Psoas muscle (tissue), 8 donors: ENCODE measurements around the gene TLR2. TPM values are rescaled to one million over a fixed set of nuclear protein-coding genes. Genes with fewer than 3 reads are reported as not detected.

Experiments used
- ATAC-seq, 4 donors: fragments of 200-7000 bp; cut with Tn5 transposase; one replicate each; pipeline ENCODE4 v1.9.1; 2020; ENCODE audit warnings: moderate library complexity in 3 of 4, mild to moderate bottlenecking in 2 of 4
- DNase-seq, 2 donors: peaks; one replicate each; pipeline ENCODE4 v3.0.0-alpha.2; 2020
- H3K27ac ChIP-seq: fragments of 200-600 bp; one replicate; pipeline ENCODE4 v1.8.0; 2022
- H3K27me3 ChIP-seq, 3 donors: fragments of 200-600 bp in 1 of 3; one replicate each; pipeline versions ENCODE4 v1.6.1 to v1.8.0; 2013 to 2022; ENCODE audit warnings: low read length in 2 of 3, mild to moderate bottlenecking in 2 of 3, moderate library complexity in 1 of 3; ENCODE audit not compliant: insufficient read depth in 3 of 3
- H3K36me3 ChIP-seq, 2 donors: fragments of 200-600 bp in 1 of 2; one replicate each; pipeline versions ENCODE4 v1.6.1 to v1.8.0; 2013 to 2022; ENCODE audit warnings: low read depth in 1 of 2, mild to moderate bottlenecking in 1 of 2, moderate library complexity in 1 of 2; ENCODE audit not compliant: insufficient read depth in 1 of 2
- H3K4me1 ChIP-seq: fragments of 200-600 bp; one replicate; pipeline ENCODE4 v1.8.0; 2022
- H3K4me3 ChIP-seq: fragments of 200-600 bp; one replicate; pipeline ENCODE4 v1.8.0; 2022; ENCODE audit warnings: mild to moderate bottlenecking
- H3K9me3 ChIP-seq: fragments of 200-600 bp; one replicate; pipeline ENCODE4 v1.8.0; 2022
- WGBS, 3 donors: extraction: QIAGEN DNeasy Blood & Tissue Kit; methylation state at CpG; one replicate each; pipeline versions ENCODE4 v1.1.6 to v1.1.7; 2013; 5-methylcytosine and 5-hydroxymethylcytosine counted together
- intact Hi-C, 2 donors: fragments of 100-400 bp; cut with DNase I; formaldehyde crosslinking; loops; one replicate each; pipeline versions ENCODE4 v1.11.0 to v1.14.2; 2022
- polyA plus RNA-seq, 3 donors: library from polyadenylated mRNA; stranded (reverse); fragments of 200-250 nt; gene quantifications; one replicate each; pipeline ENCODE4 v1.2.3, GENCODE V29; 2013
- total RNA-seq, 4 donors: library from RNA; stranded (reverse); fragmentation: NEBNext Ultra II Directional in 2 of 4; extraction: Animal tissue kit (Norgen Biotek cat#: 25700) in 2 of 4; gene quantifications; one replicate each; pipeline versions ENCODE4 v1.2.1 to v1.2.4, GENCODE V29; 2021 to 2023
- TF ChIP-seq, protein P1 (sequence below): fragments of 200-600 bp; IDR thresholded peaks from one replicate; pipeline ENCODE4 v1.8.0; 2022; ENCODE audit warnings: antibody characterized with exemption
- donor health status: healthy with polysubstance abuse.
- donor health status: DM: no; HTN: no; CAD: no; lungs with moderate emphysema.
- donor health status: Bipolar disorder and iron deficiency.
- donor health status: healthy.
- donor health status: DM: yes; HTN: yes; CAD: no.
- donor health status: DM: no; HTN: no; CAD: no.
- donor health status: DM: no; HTN: no; CAD: no.
- donor health status: DM: yes; HTN: yes; CAD: no.

Gene TLR2
- total and polyA plus RNA-seq, 7 donors = 0.42 to 3.7 (median 1.8) TPM

DNA sequence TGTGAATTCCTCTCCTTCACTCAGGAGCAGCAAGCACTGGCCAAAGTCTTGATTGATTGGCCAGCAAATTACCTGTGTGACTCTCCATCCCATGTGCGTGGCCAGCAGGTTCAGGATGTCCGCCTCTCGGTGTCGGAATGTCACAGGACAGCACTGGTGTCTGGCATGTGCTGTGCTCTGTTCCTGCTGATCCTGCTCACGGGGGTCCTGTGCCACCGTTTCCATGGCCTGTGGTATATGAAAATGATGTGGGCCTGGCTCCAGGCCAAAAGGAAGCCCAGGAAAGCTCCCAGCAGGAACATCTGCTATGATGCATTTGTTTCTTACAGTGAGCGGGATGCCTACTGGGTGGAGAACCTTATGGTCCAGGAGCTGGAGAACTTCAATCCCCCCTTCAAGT, 20.4 kb downstream of the TLR2 start:
- Histone ChIP-seq H3K9me3 (no peaks in the 10 kb centered on the region), H3K36me3 (no peaks in the 10 kb centered on the region), H3K27ac (no peak overlapping the region), H3K4me1 (no peaks in the 10 kb centered on the region), H3K4me3 (no peak overlapping the region), H3K27me3 (peaks cover 0 to 4% (median 0%) of the 10 kb centered on the region in 3 donors)
- no peak for ATAC-seq
- no peak for DNase-seq
- TF ChIP-seq, protein P1, sequence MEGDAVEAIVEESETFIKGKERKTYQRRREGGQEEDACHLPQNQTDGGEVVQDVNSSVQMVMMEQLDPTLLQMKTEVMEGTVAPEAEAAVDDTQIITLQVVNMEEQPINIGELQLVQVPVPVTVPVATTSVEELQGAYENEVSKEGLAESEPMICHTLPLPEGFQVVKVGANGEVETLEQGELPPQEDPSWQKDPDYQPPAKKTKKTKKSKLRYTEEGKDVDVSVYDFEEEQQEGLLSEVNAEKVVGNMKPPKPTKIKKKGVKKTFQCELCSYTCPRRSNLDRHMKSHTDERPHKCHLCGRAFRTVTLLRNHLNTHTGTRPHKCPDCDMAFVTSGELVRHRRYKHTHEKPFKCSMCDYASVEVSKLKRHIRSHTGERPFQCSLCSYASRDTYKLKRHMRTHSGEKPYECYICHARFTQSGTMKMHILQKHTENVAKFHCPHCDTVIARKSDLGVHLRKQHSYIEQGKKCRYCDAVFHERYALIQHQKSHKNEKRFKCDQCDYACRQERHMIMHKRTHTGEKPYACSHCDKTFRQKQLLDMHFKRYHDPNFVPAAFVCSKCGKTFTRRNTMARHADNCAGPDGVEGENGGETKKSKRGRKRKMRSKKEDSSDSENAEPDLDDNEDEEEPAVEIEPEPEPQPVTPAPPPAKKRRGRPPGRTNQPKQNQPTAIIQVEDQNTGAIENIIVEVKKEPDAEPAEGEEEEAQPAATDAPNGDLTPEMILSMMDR = no peak
- intact Hi-C loops = no loop called here
- 82 to 84% (median 84%) methylated on average over 7 of the region's 7 CpGs for WGBS, 3 donors

DNA sequence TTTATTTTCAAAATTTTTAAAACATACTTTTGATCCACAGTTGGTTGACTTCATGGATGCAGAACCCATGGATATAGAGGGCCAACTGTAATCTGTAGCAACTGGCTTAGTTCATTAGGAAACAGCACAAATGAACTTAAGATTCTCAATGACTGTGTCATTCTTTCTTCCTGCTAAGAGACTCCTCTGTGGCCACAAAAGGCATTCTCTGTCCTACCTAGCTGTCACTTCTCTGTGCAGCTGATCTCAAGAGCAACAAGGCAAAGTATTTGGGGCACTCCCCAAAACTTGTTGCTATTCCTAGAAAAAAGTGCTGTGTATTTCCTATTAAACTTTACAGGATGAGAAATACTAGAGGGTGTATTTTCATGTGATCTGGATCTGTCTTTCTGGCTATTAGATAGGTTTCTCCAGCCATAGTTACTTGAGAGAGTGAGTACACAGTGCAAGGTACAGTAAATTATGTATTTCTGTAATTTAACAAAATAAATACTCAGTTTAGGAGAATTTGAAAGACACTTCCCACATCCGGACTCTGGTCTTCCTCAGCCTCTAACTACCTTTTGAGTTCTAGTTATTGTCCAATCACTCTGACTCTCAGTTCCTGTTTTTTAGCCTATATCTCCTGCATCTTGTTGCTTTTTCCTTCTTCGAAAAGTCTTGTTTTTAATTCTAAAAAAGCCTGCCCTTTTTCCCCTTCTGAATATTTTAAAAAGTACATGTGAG, 21.8 kb downstream of the TLR2 start:
- no peaks in the 10 kb centered on the region for H3K27me3 ChIP-seq
- WGBS, 3 donors = 85 to 88% (median 88%) methylated on average over 2 of the region's 2 CpGs
- intact Hi-C loops = no loop called here
- DNase-seq (no peak), ATAC-seq (no peak)
- H3K9me3 ChIP-seq = no peaks in the 10 kb centered on the region
- TF ChIP-seq, protein P1 = no peak
- no peaks in the 10 kb centered on the region for H3K36me3 ChIP-seq
- no peak overlapping the region for H3K27ac ChIP-seq
- no peaks in the 10 kb centered on the region for H3K4me1 ChIP-seq
- no peak overlapping the region for H3K4me3 ChIP-seq

DNA sequence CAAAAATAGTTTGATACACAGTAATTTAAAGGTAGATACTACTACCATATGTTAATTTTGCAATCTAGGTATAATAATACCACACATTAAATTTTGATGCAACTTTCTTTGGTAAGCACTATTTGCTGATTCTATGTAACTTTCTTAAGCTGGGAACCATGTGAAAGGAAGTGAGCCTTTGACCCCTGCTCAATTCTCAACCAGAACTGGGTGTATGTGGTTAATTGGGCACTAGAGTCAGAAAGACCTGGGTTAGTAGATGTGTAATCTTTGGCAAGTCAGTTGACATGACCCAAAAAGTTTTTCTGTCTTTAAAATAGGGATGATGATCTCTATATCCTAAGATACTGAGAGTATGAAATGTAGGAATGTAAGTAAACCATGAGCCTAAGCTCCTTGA, 22.4 kb downstream of the TLR2 start:
- H3K9me3 ChIP-seq = no peaks in the 10 kb centered on the region
- no peaks in the 10 kb centered on the region for H3K36me3 ChIP-seq
- H3K4me1 ChIP-seq = no peaks in the 10 kb centered on the region
- no peak for DNase-seq
- intact Hi-C loops = no loop called here
- no peaks in the 10 kb centered on the region for H3K27me3 ChIP-seq
- TF ChIP-seq, protein P1 = no peak
- H3K4me3 ChIP-seq = no peak overlapping the region
- no peak for ATAC-seq
- no peak overlapping the region for H3K27ac ChIP-seq

DNA sequence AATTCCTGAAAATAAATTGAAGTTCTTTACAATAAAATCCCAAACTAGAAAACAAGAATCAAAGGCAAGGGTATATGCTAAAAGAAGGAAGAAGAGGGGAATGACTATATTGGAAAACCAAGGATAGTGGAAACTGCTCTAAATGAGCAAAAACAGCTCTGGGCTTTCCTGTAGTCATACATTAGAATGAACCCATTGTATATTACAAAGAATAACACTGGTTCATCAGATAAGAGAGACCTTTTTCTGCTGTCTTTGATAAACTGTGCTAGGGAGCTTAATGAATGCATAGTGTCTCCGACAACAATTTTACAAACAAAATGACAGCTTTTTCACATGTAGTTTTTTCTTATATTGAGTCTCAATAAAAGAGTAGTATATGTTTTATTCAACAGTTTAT, 26.6 kb downstream of the TLR2 start:
- Histone ChIP-seq H3K27me3 (peaks cover 0 to 3% (median 0%) of the 10 kb centered on the region in 3 donors), H3K4me1 (no peaks in the 10 kb centered on the region), H3K9me3 (no peaks in the 10 kb centered on the region), H3K4me3 (no peak overlapping the region), H3K27ac (no peak overlapping the region), H3K36me3 (no peaks in the 10 kb centered on the region)
- ATAC-seq (no peak), DNase-seq (no peak)
- TF ChIP-seq, protein P1 = no peak
- intact Hi-C loops = no loop called here
- WGBS, 3 donors = 85 to 96% (median 92%) methylated on average over 1 of the region's 1 CpG
